OCI-LY1 (cell line): Measurements from ENCODE around the gene SALL1.

ENCODE experiments used
- H2AFZ ChIP-seq: fragments of 200-600 bp; sonication (generic), shearing (Covaris generic); 2 replicates; pipeline ENCODE4 v1.6.0; 2014; ENCODE audit warnings: antibody characterized with exemption, mild to moderate bottlenecking, low read length
- H3F3A ChIP-seq: fragments of 200-600 bp; sonication (generic), shearing (Covaris generic); 2 replicates; pipeline ENCODE4 v1.6.0; 2014; ENCODE audit warnings: mild to moderate bottlenecking, antibody characterized with exemption, low read length, moderate library complexity; ENCODE audit not compliant: insufficient read depth
- H3K27ac ChIP-seq: fragments of 200-600 bp; sonication (generic); 2 replicates; pipeline ENCODE4 v1.5.1; 2014; ENCODE audit warnings: low read length, mixed run types, mild to moderate bottlenecking, low read depth; ENCODE audit not compliant: poor library complexity, severe bottlenecking
- H3K27me3 ChIP-seq: fragments of 200-600 bp; sonication (generic); 2 replicates; pipeline ENCODE4 v1.6.0; 2014; ENCODE audit warnings: antibody characterized with exemption, mild to moderate bottlenecking, low read length, moderate library complexity; ENCODE audit not compliant: insufficient read depth
- H3K36me3 ChIP-seq: fragments of 200-600 bp; sonication (generic); 2 replicates; pipeline ENCODE4 v1.6.1; 2014; ENCODE audit warnings: mild to moderate bottlenecking, antibody characterized with exemption, low read length, moderate library complexity, mixed read lengths; ENCODE audit not compliant: insufficient read depth
- H3K4me1 ChIP-seq: fragments of 200-600 bp; sonication (generic); 2 replicates; pipeline ENCODE4 v1.5.1; 2014; ENCODE audit warnings: mild to moderate bottlenecking, low read length, moderate library complexity; ENCODE audit not compliant: insufficient read depth, severe bottlenecking
- H3K4me2 ChIP-seq: fragments of 200-600 bp; sonication (generic), shearing (Covaris generic); 2 replicates; pipeline ENCODE4 v1.6.1; 2014; ENCODE audit warnings: low read length
- H3K4me3 ChIP-seq: fragments of 200-600 bp; sonication (generic); 2 replicates; pipeline ENCODE4 v1.5.1; 2014; ENCODE audit warnings: low read length, low read depth, mild to moderate bottlenecking, mixed read lengths; ENCODE audit not compliant: poor library complexity, severe bottlenecking
- H3K79me2 ChIP-seq: fragments of 200-600 bp; shearing (Covaris generic); 2 replicates; pipeline ENCODE4 v1.6.1; 2016; ENCODE audit warnings: mixed run types, low read length, mixed read lengths; ENCODE audit not compliant: insufficient read depth
- H3K9ac ChIP-seq: fragments of 200-600 bp; sonication (generic), shearing (Covaris generic); 2 replicates; pipeline ENCODE4 v1.6.1; 2014; ENCODE audit warnings: mild to moderate bottlenecking, low read length, mixed read lengths
- H3K9me2 ChIP-seq: fragments of 200-600 bp; sonication (generic), shearing (Covaris generic); 2 replicates; pipeline ENCODE4 v1.6.1; 2014; ENCODE audit warnings: low read depth, mild to moderate bottlenecking, low read length, mixed read lengths
- H3K9me3 ChIP-seq: fragments of 200-600 bp; shearing (Covaris generic); 2 replicates; pipeline ENCODE4 v1.6.1; 2014; ENCODE audit warnings: low read length, mixed read lengths
- H4K20me1 ChIP-seq: fragments of 200-600 bp; sonication (generic), shearing (Covaris generic); 2 replicates; pipeline ENCODE4 v1.6.0; 2016; ENCODE audit warnings: mild to moderate bottlenecking, low read length; ENCODE audit not compliant: insufficient read depth
- CTCF ChIP-seq: fragments of 200-600 bp; sonication (generic), shearing (Covaris generic); IDR thresholded peaks from 2 replicates; pipeline ENCODE4 v1.5.1; 2017; ENCODE audit warnings: mild to moderate bottlenecking, antibody characterized with exemption, low read length, moderate library complexity, mixed read lengths
- EZH2 ChIP-seq: fragments of 200-600 bp; sonication (generic), shearing (Covaris generic); IDR thresholded peaks from 2 replicates; pipeline ENCODE4 v1.8.0; 2017; ENCODE audit warnings: borderline replicate concordance, mixed run types, mild to moderate bottlenecking, antibody characterized with exemption, low read length, moderate library complexity, mixed read lengths

SALL1 gene

GRCh38 chr16:51149251-51149661 is 1.8 kb downstream of the SALL1 start:
- Histone ChIP-seq H3K4me1 (no peaks in the 10 kb centered on the region), H3K9me3 (no peaks in the 10 kb centered on the region), H3K4me3 (no peak overlapping the region), H3F3A (no peaks in the 10 kb centered on the region), H4K20me1 (no peaks in the 10 kb centered on the region), H3K27me3 (no peaks in the 10 kb centered on the region), H3K36me3 (no peaks in the 10 kb centered on the region), H3K9ac (no peak overlapping the region), H3K27ac (no peak overlapping the region), H3K9me2 (no peaks in the 10 kb centered on the region), H2AFZ (no peak overlapping the region), H3K79me2 (no peaks in the 10 kb centered on the region), H3K4me2 (no peak overlapping the region)
- TF ChIP-seq CTCF (no peak), EZH2 (no peak)

GRCh38 chr16:51148678-51149228 is 2.3 kb downstream of the SALL1 start:
- H4K20me1 ChIP-seq = no peaks in the 10 kb centered on the region
- no peaks in the 10 kb centered on the region for H3K79me2 ChIP-seq
- no peak overlapping the region for H2AFZ ChIP-seq
- H3K9ac ChIP-seq = no peak overlapping the region
- no peaks in the 10 kb centered on the region for H3K9me2 ChIP-seq
- H3K9me3 ChIP-seq = no peaks in the 10 kb centered on the region
- H3K27me3 ChIP-seq = no peaks in the 10 kb centered on the region
- H3K36me3 ChIP-seq = no peaks in the 10 kb centered on the region
- no peak overlapping the region for H3K27ac ChIP-seq
- H3K4me3 ChIP-seq = no peak overlapping the region
- no peaks in the 10 kb centered on the region for H3F3A ChIP-seq
- TF ChIP-seq CTCF (no peak), EZH2 (no peak)
- H3K4me1 ChIP-seq = no peaks in the 10 kb centered on the region
- no peak overlapping the region for H3K4me2 ChIP-seq

- H3K79me2 ChIP-seq = no peaks in the 10 kb centered on the region
- H3K9ac ChIP-seq = no peak overlapping the region
- no peak for TF ChIP-seq CTCF
- TF ChIP-seq EZH2 = no peak
- H4K20me1 ChIP-seq = no peaks in the 10 kb centered on the region
- H3F3A ChIP-seq = no peaks in the 10 kb centered on the region
- no peaks in the 10 kb centered on the region for H3K36me3 ChIP-seq
- no peak overlapping the region for H3K27ac ChIP-seq
- no peak overlapping the region for H3K4me3 ChIP-seq
- H3K27me3 ChIP-seq = no peaks in the 10 kb centered on the region
- H2AFZ ChIP-seq = no peak overlapping the region
- no peaks in the 10 kb centered on the region for H3K9me3 ChIP-seq
- H3K9me2 ChIP-seq = no peaks in the 10 kb centered on the region
- H3K4me1 ChIP-seq = no peaks in the 10 kb centered on the region
- no peak overlapping the region for H3K4me2 ChIP-seq
These were observed 3.0 kb downstream of the SALL1 start for GRCh38 chr16:51147776-51148677.
